NCI-H1105 (cell line): Measurements from ENCODE around the gene TRPV3.
"Not testable (repeated sequence)": the region's sequence is repeated elsewhere in the genome, so short reads cannot be mapped to it uniquely, and the experiment has no call there.

Experiments used
- DNase-seq: peaks from one replicate; lab custom pipeline; 2025; lab: John Stamatoyannopoulos, UW

TRPV3 gene

DNA sequence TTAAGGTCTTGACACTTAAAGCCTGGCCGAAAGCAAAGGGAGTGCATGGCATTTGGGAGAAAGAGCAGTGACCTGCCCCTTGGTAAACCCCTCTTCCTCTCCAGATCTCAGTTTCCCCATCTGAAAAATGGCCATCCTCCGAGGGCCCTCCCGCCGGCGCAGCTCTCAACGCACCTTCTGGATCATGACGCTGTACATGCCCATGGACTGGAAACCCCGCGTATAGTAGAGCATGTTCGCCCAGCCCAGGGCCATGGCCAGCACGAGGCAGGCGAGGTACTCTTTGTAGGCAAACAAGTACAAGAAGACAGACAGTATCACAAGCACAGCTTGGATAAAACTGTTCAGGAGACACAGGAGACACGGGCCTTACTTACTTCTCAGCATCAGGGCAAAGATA, 33.6 kb downstream of the TRPV3 start:
- no peak for DNase-seq

- DNase-seq, result not testable (repeated sequence)
Observed at GRCh38 chr17:3519472-3519871, 38.1 kb downstream of the TRPV3 start.

GRCh38 chr17:3514873-3515272, 42.7 kb downstream of the TRPV3 start:
- DNase-seq, result no peak

- DNase-seq, result not testable (repeated sequence)
Observed at GRCh38 chr17:3514167-3514566, 43.4 kb downstream of the TRPV3 start.

DNA sequence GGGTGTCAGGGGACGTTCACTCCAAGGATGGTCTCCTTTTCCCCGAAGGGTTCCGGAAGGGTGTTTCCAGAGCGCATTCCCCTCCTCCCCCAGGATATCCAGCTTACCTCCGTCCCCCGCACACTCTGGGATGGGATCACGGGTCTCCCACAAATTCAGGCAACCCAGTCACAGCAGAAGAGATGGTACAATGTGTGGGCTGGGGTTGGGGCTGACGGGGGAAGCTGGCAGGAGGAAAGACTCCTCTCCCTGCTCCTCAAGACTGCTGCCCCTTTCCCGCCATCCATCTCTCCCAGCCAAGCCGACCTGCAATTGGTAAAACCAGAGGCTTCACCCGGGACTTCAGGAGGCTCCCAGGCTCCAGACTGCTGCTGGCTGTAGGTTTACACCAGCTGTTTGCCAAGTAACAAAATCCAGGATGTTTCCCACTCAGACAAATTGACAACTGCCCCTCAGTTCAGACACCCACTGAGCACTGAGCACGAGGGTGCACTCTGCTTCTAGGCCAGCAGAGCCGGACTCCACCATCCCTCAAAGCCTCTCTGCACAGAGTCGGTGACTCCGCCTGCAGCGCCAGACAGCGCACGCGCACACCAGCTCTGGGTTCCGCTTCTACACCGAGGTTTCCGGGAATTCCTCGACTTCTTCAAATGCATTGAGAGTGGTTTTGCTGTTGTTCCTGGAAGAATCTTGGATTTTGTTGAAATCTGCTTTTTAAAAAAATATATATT, 44.1 kb downstream of the TRPV3 start:
- no peak for DNase-seq

DNA sequence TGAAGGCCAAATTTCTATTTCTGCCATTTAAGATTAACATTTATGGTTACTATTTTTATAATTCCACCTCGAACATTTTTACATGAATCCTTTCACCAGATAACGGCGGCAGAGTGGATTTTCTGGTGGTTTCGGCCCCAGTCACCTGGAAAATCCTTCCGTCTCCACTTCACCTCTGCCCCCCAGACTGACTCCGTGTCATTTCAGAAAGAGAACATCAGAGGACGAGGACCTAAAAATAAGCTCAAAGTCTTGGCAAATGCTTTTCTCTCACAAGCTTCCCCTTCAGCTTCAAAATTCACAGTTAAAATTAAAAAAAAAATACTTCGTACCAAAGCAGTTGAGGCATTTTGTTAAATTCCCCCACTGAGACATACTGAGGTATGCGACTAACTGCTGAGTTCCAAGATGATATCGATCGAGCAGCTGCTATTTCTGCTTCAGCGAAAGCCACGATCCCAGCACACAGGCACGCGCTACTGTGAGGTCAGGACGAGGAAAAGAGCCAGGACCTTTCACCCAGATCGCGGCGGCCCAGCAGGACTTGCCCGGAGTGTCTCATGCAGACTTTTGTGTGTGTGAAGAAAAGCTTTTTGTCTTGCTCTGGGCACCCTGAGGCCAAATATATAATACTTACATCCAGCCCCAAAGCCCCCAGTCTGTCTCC, 45.0 kb downstream of the TRPV3 start:
- no peak for DNase-seq

- DNase-seq, result no peak
Observed at GRCh38 chr17:3511852-3512504, 45.6 kb downstream of the TRPV3 start.

GRCh38 chr17:3510090-3510489, 47.5 kb downstream of the TRPV3 start:
- DNase-seq, result no peak

GRCh38 chr17:3507869-3508268, 49.7 kb downstream of the TRPV3 start:
- no peak for DNase-seq

GRCh38 chr17:3507071-3507470, 50.5 kb downstream of the TRPV3 start:
- no peak for DNase-seq

DNA sequence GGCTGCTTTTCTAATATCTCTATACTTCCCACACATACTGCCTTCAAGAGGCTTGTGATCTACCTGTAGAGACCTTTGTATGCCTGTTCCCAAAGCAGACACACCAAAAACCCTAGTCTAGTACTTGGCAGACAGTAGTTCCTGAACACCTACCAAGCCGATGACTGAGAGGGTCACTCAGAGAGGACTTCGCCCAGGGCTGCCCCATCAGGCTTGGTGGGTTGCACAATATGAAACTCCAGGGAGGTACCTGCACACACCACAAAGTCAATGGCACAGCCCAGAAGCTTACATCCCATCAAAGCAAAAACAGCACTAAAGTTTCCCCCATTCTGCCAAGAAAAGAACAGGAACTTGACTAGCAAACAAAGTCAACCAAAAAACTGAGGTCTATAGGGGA, 51.6 kb downstream of the TRPV3 start:
- DNase-seq, result no peak

DNA sequence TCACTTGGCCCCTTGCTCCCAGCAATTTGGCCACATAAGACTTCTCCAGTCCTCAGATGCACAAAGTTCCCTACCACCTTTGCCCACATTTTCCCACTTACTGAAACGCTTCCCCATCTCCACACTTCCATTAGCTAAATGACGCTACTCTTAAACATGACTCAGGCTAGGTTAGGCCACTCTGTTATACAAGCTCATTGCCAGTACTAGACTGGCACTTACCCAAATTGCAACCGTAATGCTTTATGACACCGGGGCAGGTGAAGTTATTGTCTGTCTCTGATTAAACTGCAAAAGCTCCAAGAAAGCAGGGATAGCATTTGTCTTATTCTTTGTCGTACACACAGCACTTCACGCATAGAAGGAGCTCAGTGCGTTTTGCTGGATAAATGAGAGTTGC, 52.6 kb downstream of the TRPV3 start:
- DNase-seq, result no peak

GRCh38 chr17:3503285-3503684, 54.3 kb downstream of the TRPV3 start:
- no peak for DNase-seq

- no peak for DNase-seq
Observed at GRCh38 chr17:3502466-3502865, 55.1 kb downstream of the TRPV3 start.

GRCh38 chr17:3501344-3501743, 56.3 kb downstream of the TRPV3 start:
- DNase-seq, result no peak

- no peak for DNase-seq
Observed at GRCh38 chr17:3497101-3497500, 60.5 kb downstream of the TRPV3 start.

DNA sequence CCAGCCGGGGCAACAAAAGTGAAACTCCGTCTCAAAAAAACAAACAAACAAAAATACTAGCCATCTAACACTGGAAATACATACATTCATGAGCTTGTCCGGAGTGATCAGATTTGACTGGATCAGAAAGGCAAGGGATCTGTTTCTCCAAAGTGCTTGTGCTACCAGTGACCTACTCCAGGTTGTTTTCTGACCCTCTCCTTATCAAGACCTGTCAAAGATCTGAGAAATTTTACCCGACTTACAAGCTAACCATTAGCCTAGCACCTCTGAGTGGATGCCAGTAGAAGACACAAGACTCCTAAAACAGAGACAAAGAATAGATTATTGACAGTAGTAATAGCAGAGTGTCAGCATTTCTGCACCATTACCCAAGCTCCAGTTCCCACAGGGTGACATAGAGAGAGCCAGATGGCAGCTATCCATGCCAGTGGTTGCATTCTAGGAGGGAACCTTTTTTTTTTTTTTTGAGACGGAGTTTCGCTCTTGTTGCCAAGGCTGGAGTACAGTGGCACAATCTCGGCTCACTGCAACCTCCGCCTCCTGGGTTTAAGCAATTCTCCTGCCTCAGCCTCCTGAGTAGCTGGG, 72.0 kb downstream of the TRPV3 start:
- DNase-seq, result no peak

- DNase-seq, result no peak
Observed at GRCh38 chr17:3482852-3483251, 74.8 kb downstream of the TRPV3 start.

DNA sequence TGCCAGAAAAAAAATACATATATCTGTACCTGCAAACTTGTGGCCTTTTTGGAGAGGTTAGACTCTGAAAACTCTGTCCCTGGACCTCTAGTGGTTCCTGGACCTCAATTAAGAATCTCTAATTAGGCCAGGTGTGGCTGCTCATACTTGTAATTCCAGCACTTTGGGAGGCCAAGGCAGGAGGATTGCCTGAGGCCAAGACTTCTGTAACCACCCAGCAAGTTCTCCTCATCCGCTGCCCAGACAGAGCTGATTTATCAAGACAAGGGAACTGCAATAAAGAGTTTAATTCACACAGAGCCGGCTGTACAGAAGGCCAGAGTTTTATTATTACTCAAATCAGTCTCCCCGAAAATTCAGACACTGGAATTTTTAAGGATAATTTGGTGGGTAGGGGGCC, 77.6 kb downstream of the TRPV3 start:
- no peak for DNase-seq

DNA sequence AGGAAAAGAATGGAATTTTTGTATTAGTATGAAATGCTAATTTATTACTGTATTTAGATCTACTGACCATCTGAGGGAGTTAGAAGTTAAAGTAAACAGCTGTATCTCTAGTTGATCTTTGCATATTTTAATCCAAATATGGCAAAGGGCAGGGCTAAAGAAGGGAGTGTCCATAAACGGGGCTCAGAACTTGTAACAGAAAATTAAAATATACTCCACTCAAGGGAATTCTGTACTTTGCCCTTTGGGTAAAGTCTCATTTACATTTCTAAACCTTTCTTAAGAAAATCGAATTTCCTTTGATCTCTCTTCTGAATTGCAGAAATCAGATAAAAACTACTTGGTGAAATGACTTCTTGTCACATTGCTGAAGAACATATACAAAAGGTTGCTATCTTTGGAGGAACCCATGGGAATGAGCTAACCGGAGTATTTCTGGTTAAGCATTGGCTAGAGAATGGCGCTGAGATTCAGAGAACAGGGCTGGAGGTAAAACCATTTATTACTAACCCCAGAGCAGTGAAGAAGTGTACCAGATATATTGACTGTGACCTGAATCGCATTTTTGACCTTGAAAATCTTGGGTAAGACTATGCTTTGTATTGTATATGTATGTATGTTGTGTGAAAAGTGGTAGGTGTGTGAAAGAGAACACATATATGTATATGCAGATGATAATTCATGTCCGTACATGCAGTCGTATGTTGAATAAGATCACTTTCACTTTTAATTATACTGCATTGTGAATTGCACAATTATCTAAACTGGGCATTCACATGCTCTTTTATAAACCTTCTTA, 81.6 kb downstream of the TRPV3 start, which contains the start of gene ASPA:
TSS of gene ASPA (plus strand) at position 186 of the 799 bp plus-strand sequence. CDS start at position 349, 163 bp downstream.
- no peak for DNase-seq

DNA sequence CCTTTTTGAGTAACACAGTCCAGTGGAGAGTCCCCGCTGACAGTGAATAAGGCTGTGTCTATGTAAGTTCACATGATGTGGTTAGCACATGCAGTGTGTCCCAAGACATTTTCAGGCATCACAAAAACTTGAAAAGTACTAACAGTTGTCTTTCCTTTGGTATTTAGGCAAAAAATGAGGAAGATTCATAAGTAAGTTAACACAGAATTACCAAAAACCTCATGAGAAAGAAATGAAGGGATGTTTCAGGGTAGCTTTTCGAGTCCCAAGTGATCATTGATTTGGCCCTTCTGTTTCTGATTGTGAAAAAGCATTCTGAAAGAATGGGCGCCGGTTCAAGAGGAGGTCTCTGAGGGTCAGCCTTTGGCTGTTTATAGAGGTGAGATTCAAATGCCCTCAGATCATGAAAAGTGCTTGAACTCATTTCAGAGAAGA, 82.3 kb downstream of the TRPV3 start:
- DNase-seq, result no peak

DNA sequence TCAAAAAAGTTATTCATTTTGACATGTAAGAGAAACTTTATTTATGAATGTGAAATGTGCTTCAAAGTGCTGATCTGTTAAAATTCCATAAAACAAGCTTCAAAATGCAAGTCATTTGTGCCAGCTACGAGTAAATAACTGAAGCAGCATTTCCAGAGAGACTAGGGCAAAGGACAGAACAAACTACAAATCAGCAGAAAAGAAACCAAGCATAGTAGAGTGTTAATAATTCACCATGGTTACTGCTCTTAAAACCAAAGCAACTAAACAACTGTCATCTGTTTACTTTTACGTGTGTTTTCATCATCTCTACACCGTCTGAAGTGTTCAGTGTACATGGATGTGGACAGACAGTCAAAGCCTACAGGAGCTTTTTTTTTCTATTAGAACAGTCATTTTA, 83.4 kb downstream of the TRPV3 start:
- no peak for DNase-seq
